ENCODE measurements around the gene RBAK. TPM values are rescaled to one million over a fixed set of nuclear protein-coding genes. Genes with fewer than 3 reads are reported as not detected.
"Not testable (repeated sequence)": the region's sequence is repeated elsewhere in the genome, so short reads cannot be mapped to it uniquely, and the experiment has no call there.

Gene RBAK
- total RNA-seq, 2 experiments from 2014 or later: 15.4 to 17.1 TPM

- Mint-ChIP-seq H3K27ac (no peak overlapping the region), H3K27me3 (no peaks in the 10 kb centered on the region), H3K4me1 (ENCODE audit: low read depth) (peaks cover 5% of the 10 kb centered on the region), H3K4me3 (no peak overlapping the region), H3K9me3 (peaks cover 5% of the 10 kb centered on the region), H3K36me3 (ENCODE audit: low read depth) (peaks cover 46% of the 10 kb centered on the region)
- DNase-seq: no peak
- ATAC-seq: no peak
- intact Hi-C loops (cut with micrococcal nuclease): no loop called here
- TF ChIP-seq CTCF (IDR thresholded peaks at IDR 0.05): no peak
- POLR2A ChIA-PET: no interaction called here
- CTCF ChIA-PET: no interaction called here
Observed at GRCh38 chr7:5020098-5020497, 25.6 kb upstream of the RBAK start.

GRCh38 chr7:5020976-5021550 lies 24.6 kb upstream of the RBAK start:
- CTCF ChIA-PET; ATAC-seq; H3K27ac Mint-ChIP-seq; POLR2A ChIA-PET; H3K9me3 Mint-ChIP-seq; intact Hi-C loops (cut with micrococcal nuclease); H3K4me3 Mint-ChIP-seq; DNase-seq; H3K4me1 Mint-ChIP-seq (ENCODE audit: low read depth); H3K27me3 Mint-ChIP-seq: not testable (repeated sequence)
- peaks cover 46% of the 10 kb centered on the region for H3K36me3 Mint-ChIP-seq (ENCODE audit: low read depth)

GRCh38 chr7:5023626-5024025 lies 22.0 kb upstream of the RBAK start:
- H3K27me3 Mint-ChIP-seq; ATAC-seq; H3K4me1 Mint-ChIP-seq (ENCODE audit: low read depth); CTCF ChIA-PET; POLR2A ChIA-PET; DNase-seq; H3K27ac Mint-ChIP-seq; intact Hi-C loops (cut with micrococcal nuclease); H3K4me3 Mint-ChIP-seq: not testable (repeated sequence)
- peaks cover 59% of the 10 kb centered on the region for H3K36me3 Mint-ChIP-seq (ENCODE audit: low read depth)
- peaks cover 12% of the 10 kb centered on the region for H3K9me3 Mint-ChIP-seq

- DNase-seq; POLR2A ChIA-PET; H3K27ac Mint-ChIP-seq; H3K4me3 Mint-ChIP-seq; H3K9me3 Mint-ChIP-seq; H3K27me3 Mint-ChIP-seq; CTCF ChIA-PET; ATAC-seq; intact Hi-C loops (cut with micrococcal nuclease); H3K4me1 Mint-ChIP-seq (ENCODE audit: low read depth): not testable (repeated sequence)
- peaks cover 30% of the 10 kb centered on the region for H3K36me3 Mint-ChIP-seq (ENCODE audit: low read depth)
Observed at GRCh38 chr7:5027796-5028410, 17.8 kb upstream of the RBAK start.

GRCh38 chr7:5033186-5033585 lies 12.5 kb upstream of the RBAK start:
- H3K4me3 Mint-ChIP-seq; H3K4me1 Mint-ChIP-seq (ENCODE audit: low read depth); POLR2A ChIA-PET; H3K36me3 Mint-ChIP-seq (ENCODE audit: low read depth); H3K27ac Mint-ChIP-seq; CTCF ChIA-PET; H3K27me3 Mint-ChIP-seq; ATAC-seq; intact Hi-C loops (cut with micrococcal nuclease); H3K9me3 Mint-ChIP-seq; DNase-seq: not testable (repeated sequence)

GRCh38 chr7:5035276-5035675 lies 10.4 kb upstream of the RBAK start:
- no peak for TF ChIP-seq CTCF (IDR thresholded peaks at IDR 0.05)
- intact Hi-C loops (cut with micrococcal nuclease): no loop called here
- H3K36me3 Mint-ChIP-seq (ENCODE audit: low read depth): peaks cover 4% of the 10 kb centered on the region
- no peaks in the 10 kb centered on the region for H3K4me1 Mint-ChIP-seq (ENCODE audit: low read depth)
- POLR2A ChIA-PET: no interaction called here
- DNase-seq (no peak), ATAC-seq (no peak)
- no peak overlapping the region for H3K4me3 Mint-ChIP-seq
- no peak overlapping the region for H3K27ac Mint-ChIP-seq
- CTCF ChIA-PET: no interaction called here
- no peaks in the 10 kb centered on the region for H3K9me3 Mint-ChIP-seq
- no peaks in the 10 kb centered on the region for H3K27me3 Mint-ChIP-seq

- ATAC-seq (no peak), DNase-seq (no peak)
- peaks cover 3% of the 10 kb centered on the region for H3K36me3 Mint-ChIP-seq (ENCODE audit: low read depth)
- H3K4me1 Mint-ChIP-seq (ENCODE audit: low read depth): peaks cover 7% of the 10 kb centered on the region
- intact Hi-C loops (cut with micrococcal nuclease): no loop called here
- no peak overlapping the region for H3K4me3 Mint-ChIP-seq
- ChIA-PET POLR2A (no interaction called here), CTCF (no interaction called here)
- TF ChIP-seq CTCF (IDR thresholded peaks at IDR 0.05): no peak
- H3K9me3 Mint-ChIP-seq: no peaks in the 10 kb centered on the region
- H3K27ac Mint-ChIP-seq: no peak overlapping the region
- no peaks in the 10 kb centered on the region for H3K27me3 Mint-ChIP-seq
Observed at GRCh38 chr7:5036446-5036845, 9.2 kb upstream of the RBAK start.
